ENCODE measurements around the gene AP4S1. TPM values are rescaled to one million over a fixed set of nuclear protein-coding genes. Genes with fewer than 3 reads are reported as not detected.

Gene AP4S1
- total and polyA plus RNA-seq, 2 of the 8 experiments (the other 6 are each of a cell fraction or from before 2014, with no cell fraction given) = 2.8 to 9.9 TPM

GRCh38 chr14:31080484-31080883 is 55.0 kb downstream of the AP4S1 start:
- Histone ChIP-seq H4K8ac (ENCODE audit: extremely low read depth, insufficient read depth, low read length) (no peak overlapping the region), H3K4me3 (ENCODE audit: extremely low read depth in 1 of 4, insufficient read depth in 2 of 4, low read depth in 3 of 4, low read length in 4 of 4) (no peak overlapping the region), H3K79me1 (ENCODE audit: low read depth, low read length) (no peaks in the 10 kb centered on the region; the same call in 1 of the 2 replicates), H3K27ac (ENCODE audit: low read depth, low read length) (no peak overlapping the region), H2AK5ac (ENCODE audit: low read depth, low read length) (no peak overlapping the region), H2BK120ac (replicated peaks; ENCODE audit: low read depth, low read length) (no peak overlapping the region), H2BK15ac (ENCODE audit: low read length) (no peak overlapping the region), H3K27me3 (replicated peaks in 1 of 4; ENCODE audit: control insufficient read depth in 3 of 4, extremely low read depth in 1 of 4, insufficient read depth in 3 of 4, low read length in 3 of 4) (no peaks in the 10 kb centered on the region), H3K9ac (replicated peaks in 1 of 4; ENCODE audit: extremely low read depth in 1 of 4, low read depth in 3 of 4, low read length in 3 of 4) (no peak overlapping the region), H4K91ac (replicated peaks; ENCODE audit: insufficient read length, low read length) (no peak overlapping the region), H3K56ac (replicated peaks; ENCODE audit: insufficient read length, low read depth, low read length) (no peak overlapping the region), H3K23me2 (ENCODE audit: low read depth, low read length) (no peaks in the 10 kb centered on the region; the same call in 1 of the 2 replicates), H3K18ac (ENCODE audit: extremely low read depth, low read length) (no peak overlapping the region), H4K5ac (ENCODE audit: insufficient read length, low read depth, low read length) (no peak overlapping the region), H3K23ac (ENCODE audit: insufficient read length) (no peak overlapping the region), H3K4me1 (replicated peaks in 1 of 4; ENCODE audit: control insufficient read depth in 3 of 4, insufficient read depth in 4 of 4, low read length in 3 of 4) (no peaks in the 10 kb centered on the region), H2BK5ac (ENCODE audit: low read depth, low read length) (no peak overlapping the region), H2BK20ac (ENCODE audit: low read length) (no peak overlapping the region), H3K79me2 (ENCODE audit: control insufficient read depth in 1 of 2, insufficient read depth in 2 of 2, low read length in 2 of 2) (no peaks in the 10 kb centered on the region), H2AFZ (ENCODE audit: low read length) (no peak overlapping the region), H2BK12ac (ENCODE audit: low read depth, low read length) (no peak overlapping the region), H3K14ac (ENCODE audit: insufficient read length) (no peak overlapping the region), H3K36me3 (ENCODE audit: control insufficient read depth in 2 of 4, insufficient read depth in 4 of 4, low read length in 3 of 4) (no peaks in the 10 kb centered on the region), H3K9me3 (ENCODE audit: insufficient read depth in 2 of 2, low read depth in 1 of 2, low read length in 1 of 2) (no peaks in the 10 kb centered on the region), H3K4me2 (ENCODE audit: insufficient read depth in 1 of 2, low read depth in 2 of 2, low read length in 2 of 2) (no peak overlapping the region), H3K4ac (replicated peaks; ENCODE audit: insufficient read length, low read depth, low read length) (no peak overlapping the region), H4K20me1 (replicated peaks in 1 of 2; ENCODE audit: control insufficient read depth in 1 of 2, insufficient read depth in 2 of 2, low read length in 2 of 2) (no peaks in the 10 kb centered on the region)
- FAIRE-seq = no peak
- peak in 1 of 2 experiments; percentile 17 for DNase-seq (ENCODE audit: low read depth in 1 of 2, low spot score in 2 of 2)
- WGBS, 2 experiments (ENCODE audit: extremely low coverage in 1 of 2, insufficient coverage in 1 of 2, insufficient read length in 1 of 2, insufficient replicate concordance in 2 of 2, low coverage in 1 of 2, low lambda C conversion rate in 2 of 2, missing lambda C conversion rate in 1 of 2) = 85% methylated on average over 4 of the region's 4 CpGs; no CpG with 5 or more reads in 1 of the 2 experiments
- TF ChIP-seq CREB1 (IDR thresholded peaks at IDR 0.05) = no peak
- no peak for TF ChIP-seq SP4 (IDR thresholded peaks at IDR 0.05; ENCODE audit: low read length)
- no peak for TF ChIP-seq YY1 (IDR thresholded peaks at IDR 0.05; ENCODE audit: low read depth, low read length)
- no peak for TF ChIP-seq BACH1 (IDR thresholded peaks at IDR 0.05; ENCODE audit: low read length)
- ChIA-PET POLR2A (ENCODE audit: partially characterized antibody) (no interaction called here), CTCF (ENCODE audit: partially characterized antibody) (interaction anchor here (0.7 kb wide), 1 partner anchor 10 kb away, joined by 3 read pairs; no protein-coding TSS in a partner anchor)
